ENCODE data around the gene UNC45B. TPM values are rescaled to one million over a fixed set of nuclear protein-coding genes. Genes with fewer than 3 reads are reported as not detected.

UNC45B gene
- total RNA-seq, 8 experiments from 2014 or later: 0.05 to 0.54 (median 0.19) TPM; not detected in 3

Other genes starting within 250 kb of the UNC45B start
- 1 to 10 TPM; 2.1 to 9.0 (median 3.2) TPM for gene CCT6B, start 186.4 kb upstream of the UNC45B start, total RNA-seq
- 10 to 100 TPM; 15.8 to 24.7 (median 19.2) TPM for gene ZNF830, start 186.3 kb upstream of the UNC45B start, total RNA-seq
- 10 to 100 TPM; 10.1 to 58.3 (median 31.0) TPM for gene LIG3, start 167.3 kb upstream of the UNC45B start, total RNA-seq
- gene RFFL, start 84.1 kb upstream of the UNC45B start, total RNA-seq: 10 to 100 TPM in 5 of 8 experiments, 1 to 10 TPM in 3; 6.5 to 47.4 (median 11.4) TPM
- gene RAD51D, start 28.0 kb upstream of the UNC45B start, total RNA-seq: 10 to 100 TPM in 3 of 8 experiments, 1 to 10 TPM in 5; 6.5 to 16.7 (median 8.3) TPM
- gene FNDC8, start 26.2 kb upstream of the UNC45B start, total RNA-seq: under 1 TPM in 1 of 8 experiments, not detected in 7; 0.20 TPM
- gene NLE1, start 5.5 kb upstream of the UNC45B start, total RNA-seq: 10 to 100 TPM; 13.0 to 29.8 (median 19.7) TPM
- under 1 TPM in 5 of 8 experiments, not detected in 3; 0.15 to 0.81 (median 0.18) TPM for gene SLC35G3, start 46.6 kb downstream of the UNC45B start, total RNA-seq
- 100 to 1,000 TPM in 1 of 8 experiments, 10 to 100 TPM in 4, 1 to 10 TPM in 3; 2.8 to 140 (median 19.2) TPM for gene SLFN5, start 95.3 kb downstream of the UNC45B start, total RNA-seq
- gene SLFN11, start 225.8 kb downstream of the UNC45B start, total RNA-seq: 10 to 100 TPM in 1 of 8 experiments, 1 to 10 TPM in 5, under 1 TPM in 1, not detected in 1; 0.93 to 12.8 (median 3.6) TPM

Measured in motor neuron (in vitro differentiated cells).